Dedifferentiated amniotic fluid mesenchymal stem cell (primary cell): ENCODE results near the gene IFITM1.
"Not testable (repeated sequence)": the region's sequence is repeated elsewhere in the genome, so short reads cannot be mapped to it uniquely, and the experiment has no call there.

Experiments used
- DNase-seq: peaks from one replicate; pipeline ENCODE4 v3.0.0-alpha.2; 2016; ENCODE audit errors: extremely low spot score

IFITM1 gene

DNA sequence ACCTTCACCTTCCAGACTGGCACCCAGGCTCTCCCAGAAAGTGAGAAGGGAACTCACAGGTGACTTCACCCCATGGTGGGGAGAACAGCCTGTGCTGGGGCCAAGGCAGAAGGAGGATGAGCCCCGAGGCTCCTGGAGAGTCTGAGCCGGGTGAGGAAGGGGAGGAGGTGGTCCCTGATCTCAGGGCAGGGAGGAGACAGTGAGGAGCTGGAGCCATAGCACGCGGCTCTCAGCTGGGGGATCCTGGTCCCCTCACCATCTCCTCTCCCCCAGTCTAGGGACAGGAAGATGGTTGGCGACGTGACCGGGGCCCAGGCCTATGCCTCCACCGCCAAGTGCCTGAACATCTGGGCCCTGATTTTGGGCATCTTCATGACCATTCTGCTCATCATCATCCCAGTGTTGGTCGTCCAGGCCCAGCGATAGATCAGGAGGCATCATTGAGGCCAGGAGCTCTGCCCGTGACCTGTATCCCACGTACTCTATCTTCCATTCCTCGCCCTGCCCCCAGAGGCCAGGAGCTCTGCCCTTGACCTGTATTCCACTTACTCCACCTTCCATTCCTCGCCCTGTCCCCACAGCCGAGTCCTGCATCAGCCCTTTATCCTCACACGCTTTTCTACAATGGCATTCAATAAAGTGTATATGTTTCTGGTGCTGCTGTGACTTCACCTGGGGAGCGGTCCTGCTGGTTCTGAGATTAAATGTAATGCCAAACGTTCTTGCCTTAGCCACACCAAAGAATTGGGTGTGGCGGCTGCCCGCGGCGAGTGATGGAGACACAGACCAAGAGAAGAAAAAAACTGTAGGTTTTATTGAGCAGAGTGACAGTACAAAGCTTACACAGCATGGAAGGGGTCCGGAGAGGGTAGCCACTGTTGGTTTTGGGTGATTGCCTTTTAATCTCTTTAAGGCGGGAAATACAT, 4.8 kb upstream of the IFITM1 start:
- not testable (repeated sequence) for DNase-seq

GRCh38 chr11:309979-310572, 3.8 kb upstream of the IFITM1 start:
- not testable (repeated sequence) for DNase-seq

GRCh38 chr11:311013-311748, 2.7 kb upstream of the IFITM1 start:
- not testable (repeated sequence) for DNase-seq

DNA sequence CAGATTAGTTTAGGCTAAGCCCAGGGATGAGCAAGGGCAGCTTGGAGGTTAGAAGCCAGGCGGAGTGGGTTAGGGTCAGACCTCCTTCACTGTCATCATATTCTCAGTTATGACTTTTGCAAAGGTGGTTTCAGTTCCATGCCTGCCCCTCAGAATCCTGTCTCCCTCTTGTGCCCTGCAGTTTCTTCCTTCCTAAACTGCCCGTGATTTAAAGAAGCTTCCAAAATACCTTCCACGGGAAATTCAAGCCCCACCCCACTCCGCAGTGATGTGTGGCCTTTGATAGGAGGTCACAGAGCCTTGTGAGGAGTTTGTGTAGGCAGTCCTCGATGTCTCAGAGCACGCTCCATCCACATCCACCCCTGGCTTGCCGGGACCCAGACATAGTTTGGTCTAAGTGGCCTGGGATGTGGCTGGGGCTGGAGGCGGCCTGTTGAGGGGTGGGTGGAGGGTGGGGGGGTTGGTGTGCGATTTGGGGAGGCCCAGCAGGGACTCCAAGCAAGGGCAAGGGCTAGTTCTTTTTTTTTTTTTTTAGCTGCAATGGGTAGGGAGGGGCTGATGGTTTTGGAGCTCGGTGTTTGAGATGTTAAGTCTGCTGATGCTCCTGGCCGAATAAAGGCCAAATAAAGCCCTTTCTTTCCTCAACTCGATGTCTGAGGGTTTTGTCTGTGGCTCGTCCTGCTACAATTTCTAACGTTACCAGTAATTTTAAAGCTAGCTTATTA, 1.6 kb upstream of the IFITM1 start:
- no peak for DNase-seq

DNA sequence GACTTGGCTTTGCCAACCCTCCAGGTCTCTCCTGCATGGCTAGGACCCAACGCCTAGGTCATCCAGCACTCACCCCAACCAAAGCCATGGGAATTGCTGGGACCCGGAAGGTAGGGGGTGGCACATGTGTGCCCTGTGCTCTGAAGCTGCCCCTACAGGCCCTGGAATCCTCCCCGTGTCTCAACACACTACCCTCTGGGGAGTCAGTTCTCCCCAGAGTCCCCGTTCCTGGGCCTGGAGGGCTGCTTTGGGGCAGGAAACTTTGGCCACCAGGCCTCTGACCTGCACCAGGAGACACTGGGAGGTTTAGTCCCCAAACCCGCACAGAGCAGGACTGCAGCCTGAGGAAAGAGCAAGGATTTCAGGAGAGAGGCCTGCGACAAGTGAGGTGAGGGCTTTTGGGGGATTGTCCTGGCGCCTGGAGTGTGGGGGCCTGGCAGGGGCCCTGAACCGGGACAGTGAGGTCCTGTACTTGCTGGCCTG, 495 bp upstream of the IFITM1 start:
- DNase-seq, result no peak

GRCh38 chr11:314554-314875, 675 bp downstream of the IFITM1 start:
- DNase-seq, result not testable (repeated sequence)

- no peak for DNase-seq
Measured at GRCh38 chr11:315051-315481, 1.2 kb downstream of the IFITM1 start.

GRCh38 chr11:315516-315994, 1.7 kb downstream of the IFITM1 start:
- DNase-seq, result no peak

GRCh38 chr11:316031-316701, 2.3 kb downstream of the IFITM1 start:
- no peak for DNase-seq

GRCh38 chr11:316891-317301, 3.1 kb downstream of the IFITM1 start:
- no peak for DNase-seq

- DNase-seq, result not testable (repeated sequence)
Measured at GRCh38 chr11:317668-318404, 4.0 kb downstream of the IFITM1 start.

DNA sequence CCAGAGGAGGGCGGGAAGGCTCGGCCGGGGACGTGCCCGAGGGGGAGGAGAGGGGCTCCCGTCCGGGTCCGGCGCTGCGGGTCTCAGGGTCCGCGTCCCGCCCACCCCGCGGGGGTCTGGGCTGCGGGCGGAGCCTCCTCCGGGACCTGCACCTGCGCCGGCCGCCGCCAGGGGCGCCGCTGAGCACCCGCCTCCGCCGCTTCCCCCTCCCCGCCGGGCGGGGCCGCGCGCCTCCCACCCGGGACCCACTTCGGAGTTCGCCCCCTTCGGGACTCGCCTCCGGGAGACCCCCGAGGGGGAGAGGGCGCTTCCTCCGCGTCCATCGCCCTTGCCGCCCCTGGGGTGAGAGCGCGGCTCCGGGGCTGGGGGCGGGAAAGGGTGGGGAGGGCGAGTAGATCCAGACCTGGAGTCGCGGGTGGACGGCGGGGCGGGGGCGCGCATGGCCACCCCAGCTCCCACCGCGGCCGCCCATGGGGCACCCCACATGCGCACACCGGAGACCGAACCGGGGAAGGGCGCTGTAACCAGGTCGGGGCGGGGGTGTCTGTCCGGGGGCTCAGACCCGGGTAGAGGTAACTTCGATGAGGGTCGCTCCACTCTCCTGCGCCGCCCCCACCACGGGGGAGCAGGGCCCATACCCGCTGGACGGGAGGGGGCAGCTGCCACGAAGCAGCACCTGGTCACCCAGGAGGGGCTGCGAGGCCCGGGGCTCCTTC, 4.7 kb downstream of the IFITM1 start:
- DNase-seq, result not testable (repeated sequence)

DNA sequence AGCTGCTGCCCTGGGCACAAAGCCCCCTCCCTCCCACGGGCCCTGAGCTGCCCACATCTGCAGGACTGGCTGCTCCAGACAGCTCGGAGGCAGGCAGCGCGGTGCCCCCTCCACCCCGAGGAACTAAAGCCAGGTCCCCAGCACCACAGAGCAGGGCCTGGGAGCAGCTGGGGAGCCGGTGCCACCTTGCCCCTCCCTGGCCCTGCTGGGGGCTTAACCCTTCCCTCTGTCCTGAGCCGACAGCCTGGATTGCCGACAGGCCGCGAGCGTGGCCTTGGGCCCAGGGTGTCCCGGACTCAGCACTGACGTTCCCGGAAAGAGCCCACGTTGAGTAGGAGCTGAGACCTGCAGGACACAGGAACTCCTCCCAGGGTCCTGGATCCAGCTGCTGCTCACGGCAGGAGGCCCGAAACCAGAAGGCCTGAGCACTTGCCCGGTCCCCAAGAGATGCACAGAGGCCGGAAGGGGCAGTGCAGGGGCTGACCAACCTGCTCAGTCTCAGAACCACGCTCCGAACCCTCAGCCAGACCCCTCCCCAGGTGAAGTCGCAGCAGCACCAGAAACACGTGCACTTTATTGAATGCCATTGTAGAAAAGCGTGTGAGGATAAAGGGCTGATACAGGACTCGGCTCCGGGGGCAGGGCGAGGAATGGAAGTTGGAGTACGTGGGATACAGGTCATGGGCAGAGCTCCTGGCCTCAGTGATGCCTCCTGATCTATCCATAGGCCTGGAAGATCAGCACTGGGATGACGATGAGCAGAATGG, 5.5 kb downstream of the IFITM1 start:
- not testable (repeated sequence) for DNase-seq

DNA sequence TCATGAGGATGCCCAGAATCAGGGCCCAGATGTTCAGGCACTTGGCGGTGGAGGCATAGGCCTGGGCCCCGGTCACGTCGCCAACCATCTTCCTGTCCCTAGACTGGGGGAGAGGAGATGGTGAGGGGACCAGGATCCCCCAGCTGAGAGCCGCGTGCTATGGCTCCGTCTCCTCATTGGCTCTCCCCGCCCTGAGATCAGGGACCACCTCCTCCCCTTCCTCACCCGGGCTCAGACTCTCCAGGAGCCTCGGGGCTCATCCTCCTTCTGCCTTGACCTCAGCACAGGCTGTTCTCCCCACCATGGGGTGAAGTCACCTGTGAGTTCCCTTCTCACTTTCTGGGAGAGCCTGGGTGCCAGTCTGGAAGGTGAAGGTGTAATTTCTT, 6.0 kb downstream of the IFITM1 start:
- DNase-seq, result not testable (repeated sequence)

DNA sequence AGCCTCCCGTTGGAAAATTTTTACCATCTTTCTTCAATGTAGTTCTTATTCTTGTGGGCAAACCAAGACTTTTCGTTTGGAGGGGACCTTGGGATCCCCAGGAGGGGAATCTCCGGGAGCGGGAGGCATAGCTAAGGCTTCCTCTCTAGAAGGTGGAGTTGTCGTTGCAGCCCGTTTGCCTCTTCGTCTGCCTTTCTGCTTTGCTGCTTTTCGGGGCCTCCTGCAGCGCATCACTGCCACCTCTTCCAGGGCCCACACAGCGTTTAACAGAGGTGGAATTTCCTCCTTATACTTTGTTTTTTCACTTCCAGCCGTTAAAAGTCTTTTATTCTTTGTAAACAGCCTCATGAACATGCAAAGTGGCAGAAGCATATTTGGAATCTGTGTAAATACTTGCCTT, 10.3 kb downstream of the IFITM1 start:
- DNase-seq, result no peak

DNA sequence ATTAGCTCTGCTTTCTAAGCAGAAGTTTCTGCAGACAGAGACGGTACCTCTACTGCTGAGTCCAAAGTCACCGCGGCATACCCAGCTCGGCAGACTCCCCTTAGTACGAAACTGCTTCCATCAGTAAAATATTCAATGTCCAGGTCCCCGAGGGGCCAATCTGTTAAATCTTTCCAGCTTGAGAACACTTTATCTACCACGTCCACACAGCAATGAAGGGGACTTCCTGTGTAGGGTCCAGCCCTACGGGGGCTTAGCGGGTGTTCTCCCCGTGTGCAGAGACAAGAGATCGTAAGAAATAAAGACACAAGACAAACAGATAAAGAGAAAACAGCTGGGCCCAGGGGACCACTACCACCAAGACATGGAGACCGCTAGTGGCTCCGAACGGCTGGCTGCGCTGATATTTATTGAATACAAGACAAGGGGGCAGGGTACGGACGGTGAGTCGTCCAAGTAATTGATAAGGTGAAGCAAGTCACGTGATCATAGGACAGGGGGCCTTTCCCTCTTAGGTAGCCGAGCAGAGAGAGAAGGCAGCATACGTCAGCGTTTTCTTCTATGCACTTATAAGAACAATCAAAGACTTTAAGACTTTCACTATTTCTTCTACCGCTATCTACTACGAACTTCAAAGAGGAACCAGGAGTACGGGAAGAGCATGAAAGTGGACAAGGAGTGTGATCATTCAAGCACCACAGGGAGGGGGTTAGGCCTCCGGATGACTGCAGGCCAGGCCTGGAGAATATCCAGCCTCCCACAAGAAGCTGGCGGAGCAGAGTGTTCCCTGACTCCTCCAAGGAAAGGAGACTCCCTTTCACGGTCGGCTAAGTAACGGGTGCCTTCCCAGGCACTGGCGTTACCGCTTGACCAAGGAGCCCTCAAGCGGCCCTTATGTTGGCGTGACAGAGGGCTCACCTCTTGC, 11.0 kb downstream of the IFITM1 start:
- DNase-seq, result not testable (repeated sequence)

DNA sequence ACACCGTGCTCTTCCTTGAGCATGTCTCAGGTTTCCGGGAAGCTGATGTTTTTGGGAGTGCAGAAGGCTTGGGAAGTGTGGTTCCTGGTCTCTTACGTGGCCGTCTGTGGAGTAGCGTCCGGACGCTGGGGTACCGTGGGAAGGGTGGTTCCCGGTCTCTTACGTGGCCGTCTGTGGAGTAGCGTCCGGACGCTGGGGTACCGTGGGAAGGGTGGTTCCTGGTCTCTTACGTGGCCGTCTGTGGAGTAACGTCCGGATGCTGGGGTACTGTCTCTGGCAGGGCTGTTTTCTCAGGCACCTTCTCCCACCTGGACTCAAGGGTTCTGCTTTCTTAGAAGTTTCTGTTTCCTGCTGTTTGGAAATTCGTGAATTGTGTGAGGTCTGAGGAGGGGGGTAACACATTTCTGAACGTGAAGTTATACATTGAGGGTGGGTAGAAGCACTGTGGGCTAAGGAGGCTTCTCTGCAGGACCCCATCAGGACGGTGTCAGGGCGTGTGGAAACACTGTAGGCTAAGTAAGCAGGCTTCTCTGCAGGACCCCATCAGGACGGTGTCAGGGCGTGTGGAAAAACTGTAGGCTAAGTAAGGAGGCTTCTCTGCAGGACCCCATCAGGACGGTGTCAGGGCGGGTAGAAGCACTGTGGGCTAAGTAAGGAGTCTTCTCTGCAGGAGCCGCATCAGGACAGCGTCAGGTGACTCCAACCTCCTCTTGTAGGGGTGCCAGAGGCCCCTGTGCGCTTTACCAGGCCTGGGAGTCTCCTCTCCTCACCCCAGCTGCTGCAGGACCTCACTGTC, 12.2 kb downstream of the IFITM1 start:
- no peak for DNase-seq
